Mucosa of descending colon (tissue), 3 donors: Measurements from ENCODE around the gene MAP3K9. TPM values are rescaled to one million over a fixed set of nuclear protein-coding genes. Genes with fewer than 3 reads are reported as not detected.

ENCODE experiments used
- ATAC-seq: fragments of 200-7000 bp; cut with Tn5 transposase; one replicate; pipeline ENCODE4 v1.9.1; 2020; ENCODE audit warnings: mild to moderate bottlenecking, moderate library complexity
- DNase-seq, 3 donors: peaks; one replicate each; pipeline ENCODE4 v3.0.0-alpha.2; 2020
- H3K36me3 ChIP-seq: fragments of 200-600 bp; one replicate; pipeline ENCODE4 v1.8.0; 2021; ENCODE audit warnings: low read depth, mild to moderate bottlenecking
- H3K4me1 ChIP-seq: fragments of 200-600 bp; one replicate; pipeline ENCODE4 v1.8.0; 2021; ENCODE audit warnings: low read depth, mild to moderate bottlenecking
- H3K4me3 ChIP-seq: fragments of 200-600 bp; one replicate; pipeline ENCODE4 v1.8.0; 2021; ENCODE audit warnings: mild to moderate bottlenecking
- H3K9me3 ChIP-seq: fragments of 200-600 bp; one replicate; pipeline ENCODE4 v1.8.0; 2021; ENCODE audit warnings: mild to moderate bottlenecking
- CTCF ChIP-seq: fragments of 200-600 bp; IDR thresholded peaks from one replicate; pipeline ENCODE4 v1.8.0; 2022; ENCODE audit warnings: antibody characterized with exemption, mild to moderate bottlenecking
- intact Hi-C, 2 donors: fragments of 100-400 bp; cut with DNase I in 1 of 2; cut with micrococcal nuclease in 1 of 2; formaldehyde crosslinking; loops; one replicate each; pipeline versions ENCODE4 v1.11.0 to v1.11.1; 2022; cut with DNase I, micrococcal nuclease
- total RNA-seq, 3 donors: library from RNA; stranded (reverse); fragmentation: NEBNext Ultra II Directional in 2 of 3; extraction: Animal tissue kit (Norgen Biotek cat#: 25700) in 2 of 3; gene quantifications; one replicate each; pipeline versions ENCODE4 v1.2.1 to v1.2.4, GENCODE V29; 2021 to 2023
- donor health status: DM: no; HTN: no; CAD: no; lungs with moderate emphysema.
- donor health status: DM: no; HTN: no; CAD: no.
- donor health status: DM: no; HTN: yes; CAD: no.

MAP3K9 gene
- total RNA-seq, 3 donors from 2014 or later = 5.7 to 9.3 (median 8.8) TPM

DNA sequence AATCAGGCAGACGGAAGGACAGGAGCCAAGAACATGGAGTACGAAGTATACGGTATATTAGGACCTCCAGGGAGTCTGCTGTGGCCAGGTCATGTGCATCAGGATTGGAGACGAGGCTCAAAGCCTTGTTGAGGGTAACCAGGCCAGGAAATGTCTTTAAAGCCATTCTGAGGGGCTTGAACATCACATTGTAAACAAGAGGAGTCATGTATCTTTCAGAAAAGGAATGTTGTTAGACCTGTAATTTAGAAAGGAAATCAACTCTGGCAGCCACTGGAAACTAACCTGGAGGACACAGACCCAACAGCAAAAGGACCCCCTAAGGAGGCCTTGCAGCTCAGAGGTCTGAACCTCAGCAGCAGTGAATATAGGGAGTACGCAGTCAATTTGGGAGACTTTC, 7.5 kb downstream of the MAP3K9 start:
- no peak for ATAC-seq
- no peaks in the 10 kb centered on the region for H3K4me1 ChIP-seq
- H3K36me3 ChIP-seq = no peaks in the 10 kb centered on the region
- intact Hi-C loops = no loop called here
- TF ChIP-seq CTCF = no peak
- H3K4me3 ChIP-seq = no peak overlapping the region
- DNase-seq = no peak
- H3K9me3 ChIP-seq = no peaks in the 10 kb centered on the region

DNA sequence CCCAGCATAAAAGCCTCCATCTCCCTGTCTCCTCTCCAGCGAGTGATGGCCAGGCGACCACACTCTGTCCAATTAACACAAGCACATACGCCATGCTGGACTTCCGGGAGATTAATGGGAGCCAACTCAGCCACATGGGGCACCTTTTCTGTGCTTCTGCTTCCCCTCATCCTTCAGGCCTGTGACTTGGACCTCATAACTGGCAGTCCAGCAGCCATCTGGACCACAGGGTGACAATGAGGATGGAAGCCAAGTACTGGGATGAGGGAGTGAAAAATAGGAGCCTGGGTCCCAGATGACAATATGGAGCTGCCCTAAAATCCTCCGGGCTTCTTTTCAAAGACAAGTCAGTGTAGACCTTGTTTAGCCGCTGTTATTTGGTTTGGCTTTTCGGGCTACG, 12.8 kb downstream of the MAP3K9 start:
- H3K36me3 ChIP-seq = no peaks in the 10 kb centered on the region
- no peaks in the 10 kb centered on the region for H3K4me1 ChIP-seq
- no peak overlapping the region for H3K4me3 ChIP-seq
- intact Hi-C loops = no loop called here
- DNase-seq (no peak), ATAC-seq (no peak)
- TF ChIP-seq CTCF = no peak
- no peaks in the 10 kb centered on the region for H3K9me3 ChIP-seq

DNA sequence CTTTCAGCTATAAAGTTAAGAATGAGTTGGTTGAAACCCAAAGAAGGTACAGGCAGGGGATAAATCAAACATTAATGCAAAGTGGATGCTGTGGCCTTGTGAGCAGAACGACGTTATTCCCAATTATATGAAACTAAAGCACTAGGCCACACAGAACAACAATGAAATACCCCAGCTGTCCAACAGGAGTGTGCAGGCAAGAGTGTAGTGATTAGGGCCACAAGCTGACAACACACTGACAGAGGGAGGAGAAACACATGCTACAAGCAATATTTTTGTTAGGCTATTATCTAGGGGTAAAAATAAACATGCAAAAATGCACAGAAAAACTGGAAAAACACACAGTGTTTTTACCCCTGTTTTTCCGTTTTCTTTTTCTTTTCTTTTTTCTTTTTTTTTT, 15.0 kb downstream of the MAP3K9 start:
- no peaks in the 10 kb centered on the region for H3K36me3 ChIP-seq
- no peak for ATAC-seq
- DNase-seq = no peak
- intact Hi-C loops = no loop called here
- no peak for TF ChIP-seq CTCF
- H3K4me3 ChIP-seq = no peak overlapping the region
- H3K4me1 ChIP-seq = no peaks in the 10 kb centered on the region
- H3K9me3 ChIP-seq = no peaks in the 10 kb centered on the region

DNA sequence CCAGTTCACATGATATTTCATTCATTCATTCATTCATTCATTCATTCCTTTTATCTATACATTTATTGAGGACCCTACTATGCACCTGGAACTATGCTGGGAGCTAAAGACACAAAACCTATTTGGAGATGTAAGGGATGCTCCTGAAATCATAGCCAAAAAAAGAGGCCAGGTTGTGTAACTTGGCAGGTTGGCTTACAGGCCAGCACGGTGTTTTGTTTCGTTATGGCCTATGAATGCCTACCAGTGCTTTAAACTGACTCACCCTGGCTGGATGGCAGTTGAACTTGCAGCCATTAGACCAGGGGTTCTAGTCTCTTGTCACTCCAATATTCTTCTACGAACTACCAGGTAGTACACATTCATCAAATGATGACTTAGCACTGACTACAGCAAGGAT, 15.7 kb downstream of the MAP3K9 start:
- no peak overlapping the region for H3K4me3 ChIP-seq
- TF ChIP-seq CTCF = no peak
- ATAC-seq = no peak
- H3K36me3 ChIP-seq = no peaks in the 10 kb centered on the region
- intact Hi-C loops = no loop called here
- H3K9me3 ChIP-seq = no peaks in the 10 kb centered on the region
- DNase-seq = no peak
- H3K4me1 ChIP-seq = no peaks in the 10 kb centered on the region

DNA sequence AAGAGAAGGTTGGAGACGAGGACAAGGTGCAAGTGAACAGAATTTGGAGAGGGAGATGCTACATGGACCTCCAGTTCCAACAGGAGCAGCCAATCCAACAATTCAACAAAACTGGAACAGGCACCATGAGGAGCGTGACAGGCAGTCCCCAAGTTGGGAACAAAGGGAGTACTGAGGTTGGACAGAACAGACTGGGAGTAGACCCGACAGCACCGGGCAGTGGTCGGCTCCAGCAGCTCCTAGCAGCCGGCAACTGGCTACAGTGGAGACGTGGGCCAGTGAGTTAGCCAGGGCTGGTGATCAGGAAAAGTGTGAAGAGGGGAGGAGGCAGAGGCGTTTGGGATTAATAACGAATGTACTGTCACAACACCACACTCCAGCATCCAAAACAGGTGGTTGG, 16.4 kb downstream of the MAP3K9 start:
- no peaks in the 10 kb centered on the region for H3K9me3 ChIP-seq
- H3K36me3 ChIP-seq = no peaks in the 10 kb centered on the region
- intact Hi-C loops = no loop called here
- no peak for TF ChIP-seq CTCF
- H3K4me1 ChIP-seq = no peaks in the 10 kb centered on the region
- no peak for ATAC-seq
- no peak for DNase-seq
- no peak overlapping the region for H3K4me3 ChIP-seq

GRCh38 chr14:70791971-70792370, 17.3 kb downstream of the MAP3K9 start:
- Histone ChIP-seq H3K4me3 (no peak overlapping the region), H3K4me1 (no peaks in the 10 kb centered on the region), H3K36me3 (no peaks in the 10 kb centered on the region), H3K9me3 (no peaks in the 10 kb centered on the region)
- no peak for TF ChIP-seq CTCF
- intact Hi-C loops = no loop called here
- DNase-seq (no peak), ATAC-seq (no peak)
